H9 (cell line): Measurements from ENCODE around the gene RPL39L. TPM values are rescaled to one million over a fixed set of nuclear protein-coding genes. Genes with fewer than 3 reads are reported as not detected.

Experiments
- DNase-seq: peaks from one replicate; pipeline ENCODE4 v3.0.0-alpha.2; 2017
- H2AFZ ChIP-seq: one replicate; pipeline ENCODE4 v1.6.1; 2013; ENCODE audit warnings: mild to moderate bottlenecking, low read length, control low read depth, moderate library complexity
- H2AK5ac ChIP-seq: 2 replicates; pipeline ENCODE4 v1.6.1; 2013; ENCODE audit warnings: low read length, control low read depth, mixed read lengths; ENCODE audit not compliant: insufficient read length
- H2BK120ac ChIP-seq: one replicate; pipeline ENCODE4 v1.6.1; 2013; ENCODE audit warnings: low read depth, mild to moderate bottlenecking, low read length, control low read depth, inconsistent platforms; ENCODE audit not compliant: poor library complexity, severe bottlenecking
- H2BK12ac ChIP-seq: 2 replicates; pipeline ENCODE4 v1.6.1; 2013; ENCODE audit warnings: low read length, control low read depth, mixed read lengths, low read depth; ENCODE audit not compliant: insufficient read length
- H2BK15ac ChIP-seq: 2 replicates; pipeline ENCODE4 v1.6.1; 2013; ENCODE audit warnings: low read depth, low read length, control low read depth
- H2BK20ac ChIP-seq: one replicate; pipeline ENCODE4 v1.6.1; 2013; ENCODE audit warnings: low read depth, mild to moderate bottlenecking, low read length, control low read depth, inconsistent platforms; ENCODE audit not compliant: poor library complexity, severe bottlenecking
- H2BK5ac ChIP-seq: 2 replicates; pipeline ENCODE4 v1.6.1; 2013; ENCODE audit warnings: low read length, control low read depth, mixed read lengths; ENCODE audit not compliant: insufficient read length
- H3K14ac ChIP-seq: 2 replicates; pipeline ENCODE4 v1.6.1; 2013; ENCODE audit warnings: low read length, control low read depth; ENCODE audit not compliant: insufficient read depth
- H3K18ac ChIP-seq: 2 replicates; pipeline ENCODE4 v1.6.1; 2013; ENCODE audit warnings: low read depth, mild to moderate bottlenecking, mixed read lengths, low read length, control low read depth; ENCODE audit not compliant: insufficient read length
- H3K23ac ChIP-seq: 2 replicates; pipeline ENCODE4 v1.6.1; 2013; ENCODE audit warnings: low read length, control low read depth, mixed read lengths, low read depth; ENCODE audit not compliant: insufficient read length
- H3K23me2 ChIP-seq: 2 replicates; pipeline ENCODE4 v1.6.1; 2013; ENCODE audit warnings: low read depth, mild to moderate bottlenecking, mixed read lengths, low read length, control low read depth; ENCODE audit not compliant: insufficient read length, poor library complexity, severe bottlenecking
- H3K27ac ChIP-seq: 2 replicates; pipeline ENCODE4 v1.5.1; 2013; ENCODE audit warnings: low read length, control low read depth, mixed read lengths, low read depth; ENCODE audit not compliant: insufficient read length
- H3K27me3 ChIP-seq: 2 replicates; pipeline ENCODE4 v1.6.1; 2013; ENCODE audit warnings: low read length, control low read depth, inconsistent platforms; ENCODE audit not compliant: insufficient read depth
- H3K4ac ChIP-seq: 2 replicates; pipeline ENCODE4 v1.6.1; 2013; ENCODE audit warnings: low read depth, mild to moderate bottlenecking, control low read depth, inconsistent platforms, low read length, moderate library complexity
- H3K4me1 ChIP-seq: 2 replicates; pipeline ENCODE4 v1.6.1; 2013; ENCODE audit warnings: low read length, control low read depth, inconsistent platforms; ENCODE audit not compliant: insufficient read depth
- H3K4me2 ChIP-seq: 2 replicates; pipeline ENCODE4 v1.6.1; 2013; ENCODE audit warnings: low read length, control low read depth, mixed read lengths; ENCODE audit not compliant: insufficient read length, insufficient read depth
- H3K56ac ChIP-seq: 2 replicates; pipeline ENCODE4 v1.6.1; 2013; ENCODE audit warnings: low read depth, mild to moderate bottlenecking, mixed read lengths, low read length, control low read depth; ENCODE audit not compliant: insufficient read length
- H3K79me1 ChIP-seq: 2 replicates; pipeline ENCODE4 v1.6.1; 2013; ENCODE audit warnings: low read depth, mild to moderate bottlenecking, moderate library complexity, low read length, control low read depth, inconsistent platforms; ENCODE audit not compliant: insufficient read depth, poor library complexity, severe bottlenecking
- H3K79me2 ChIP-seq: 2 replicates; pipeline ENCODE4 v1.6.1; 2013; ENCODE audit warnings: low read length, control low read depth, inconsistent platforms; ENCODE audit not compliant: insufficient read depth
- H3K9ac ChIP-seq: 2 replicates; pipeline ENCODE4 v1.6.1; 2013; ENCODE audit warnings: low read length, control low read depth, mixed read lengths; ENCODE audit not compliant: insufficient read length; ENCODE audit errors: extremely low read depth
- H3K9me3 ChIP-seq: one replicate; pipeline ENCODE4 v1.6.1; 2013; ENCODE audit warnings: low read depth, low read length, inconsistent platforms; ENCODE audit not compliant: control insufficient read depth
- H3T11ph ChIP-seq: one replicate; pipeline ENCODE4 v1.6.1; 2013; ENCODE audit warnings: mild to moderate bottlenecking, low read length, control low read depth, inconsistent platforms
- H4K20me1 ChIP-seq: one replicate; pipeline ENCODE4 v1.6.1; 2013; ENCODE audit not compliant: control insufficient read depth, insufficient read length, insufficient read depth
- H4K5ac ChIP-seq: 2 replicates; pipeline ENCODE4 v1.6.1; 2013; ENCODE audit warnings: low read depth, mild to moderate bottlenecking, mixed read lengths, low read length, control low read depth; ENCODE audit not compliant: insufficient read length
- H4K8ac ChIP-seq: replicated peaks from 2 replicates; pipeline ENCODE4 v1.6.1; 2013; ENCODE audit warnings: low read length, control low read depth, mixed read lengths, low read depth; ENCODE audit not compliant: insufficient read length
- H4K91ac ChIP-seq: 2 replicates; pipeline ENCODE4 v1.6.1; 2013; ENCODE audit warnings: low read depth, mild to moderate bottlenecking, moderate library complexity, mixed read lengths, low read length, control low read depth; ENCODE audit not compliant: insufficient read length
- H3K27ac Mint-ChIP-seq, 3 experiments: 2 replicates in 2 of 3; 3 replicates in 1 of 3; pipeline ENCODE4 v1.8.0; 2020 to 2021; ENCODE audit warnings: mixed read lengths in 3 of 3, mild to moderate bottlenecking in 1 of 3, moderate library complexity in 1 of 3
- H3K27me3 Mint-ChIP-seq: 2 replicates; pipeline ENCODE4 v1.8.0; 2021; ENCODE audit warnings: low read depth, mild to moderate bottlenecking, moderate library complexity, mixed read lengths
- H3K36me3 Mint-ChIP-seq, 3 experiments: 2 replicates in 2 of 3; 3 replicates in 1 of 3; pipeline ENCODE4 v1.8.0; 2020 to 2021; ENCODE audit warnings: low read depth in 3 of 3, mixed read lengths in 3 of 3; ENCODE audit not compliant: insufficient read depth in 1 of 3
- H3K4me1 Mint-ChIP-seq, 2 experiments: 2 replicates each; pipeline ENCODE4 v1.8.0; 2020; ENCODE audit warnings: mixed read lengths in 2 of 2
- H3K4me3 Mint-ChIP-seq, 2 experiments: 2 replicates in 1 of 2; 3 replicates in 1 of 2; pipeline ENCODE4 v1.8.0; 2020 to 2021; ENCODE audit warnings: mild to moderate bottlenecking in 2 of 2, mixed read lengths in 2 of 2, moderate library complexity in 1 of 2
- H3K9me3 Mint-ChIP-seq, 2 experiments: 2 replicates in 1 of 2; 3 replicates in 1 of 2; pipeline ENCODE4 v1.8.0; 2020; ENCODE audit warnings: mild to moderate bottlenecking in 2 of 2, mixed read lengths in 2 of 2, moderate library complexity in 1 of 2
- CTCF ChIP-seq: fragments of 200-600 bp; sonication (generic); conservative IDR thresholded peaks from 3 replicates; pipeline ENCODE4 v1.8.0; 2021; ENCODE audit warnings: antibody characterized with exemption, mild to moderate bottlenecking
- WGBS: extraction: QIAGEN DNeasy Blood & Tissue Kit; methylation state at CpG from one replicate; pipeline ENCODE4 v1.1.7; 2013; ENCODE audit warnings: missing lambda C conversion rate, low lambda C conversion rate, mixed read lengths; ENCODE audit not compliant: insufficient read length; ENCODE audit errors: extremely low coverage; 5-methylcytosine and 5-hydroxymethylcytosine counted together
- total RNA-seq: library from RNA; stranded (reverse); gene quantifications from 2 replicates; pipeline ENCODE4 v1.2.1, GENCODE V29; 2021

The RPL39L gene
- total RNA-seq, 1 experiment from 2014 or later = 71.7 TPM

GRCh38 chr3:187102073-187102634, 37.1 kb downstream of the RPL39L start:
- H3K4me1 Mint-ChIP-seq = peaks cover 8 to 12% of the 10 kb centered on the region in 2 experiments
- WGBS = no CpG with 5 or more reads among the region's 1 CpG
- H3K79me2 ChIP-seq = no peaks in the 10 kb centered on the region
- no peaks in the 10 kb centered on the region for H3K79me1 ChIP-seq
- no peak overlapping the region for H4K8ac ChIP-seq
- no peak overlapping the region for H2BK5ac ChIP-seq
- peaks cover 1 to 18% (median 2%) of the 10 kb centered on the region in 3 experiments; a peak in 3 of 7 replicates for H3K36me3 Mint-ChIP-seq
- no peaks in the 10 kb centered on the region for H3K27me3 Mint-ChIP-seq
- no peak overlapping the region for H3K23ac ChIP-seq
- H3K4ac ChIP-seq = no peak overlapping the region
- H3K4me2 ChIP-seq = no peak overlapping the region
- no peak for DNase-seq
- no peak overlapping the region for H3T11ph ChIP-seq
- no peaks in the 10 kb centered on the region for H3K9me3 ChIP-seq
- no peak overlapping the region for H3K27ac Mint-ChIP-seq
- TF ChIP-seq CTCF = no peak
- H2AFZ ChIP-seq = no peak overlapping the region
- H3K4me3 Mint-ChIP-seq = no peak overlapping the region
- peaks cover 7% of the 10 kb centered on the region; the same call in 1 of the 2 replicates for H3K4me1 ChIP-seq
- H3K27ac ChIP-seq = no peak overlapping the region
- H4K91ac ChIP-seq = no peak overlapping the region
- H3K23me2 ChIP-seq = no peaks in the 10 kb centered on the region
- H2AK5ac ChIP-seq = no peak overlapping the region
- no peak overlapping the region for H3K18ac ChIP-seq
- no peak overlapping the region for H2BK20ac ChIP-seq
- no peak overlapping the region for H3K14ac ChIP-seq
- no peak overlapping the region for H2BK12ac ChIP-seq
- H3K27me3 ChIP-seq = no peaks in the 10 kb centered on the region
- H3K9ac ChIP-seq = no peak overlapping the region
- no peaks in the 10 kb centered on the region for H4K20me1 ChIP-seq
- H2BK120ac ChIP-seq = no peak overlapping the region
- no peak overlapping the region for H4K5ac ChIP-seq
- no peak overlapping the region for H2BK15ac ChIP-seq
- peaks cover 15 to 20% of the 10 kb centered on the region in 2 experiments; a peak in 4 of 5 replicates for H3K9me3 Mint-ChIP-seq
- H3K56ac ChIP-seq = no peak overlapping the region
